Skeletal muscle satellite cell (primary cell): Measurements from ENCODE around the gene ANXA4.
"Not testable (repeated sequence)": the region's sequence is repeated elsewhere in the genome, so short reads cannot be mapped to it uniquely, and the experiment has no call there.

Source experiments
- H3K27me3 ChIP-seq: 2 replicates; pipeline ENCODE4 v1.7.0; 2013; ENCODE audit warnings: low read length; ENCODE audit not compliant: control insufficient read depth, insufficient read depth
- H3K36me3 ChIP-seq: 2 replicates; pipeline ENCODE4 v1.7.0; 2013; ENCODE audit warnings: mild to moderate bottlenecking, control low read depth, low read length; ENCODE audit not compliant: insufficient read depth
- H3K4me1 ChIP-seq: 2 replicates; pipeline ENCODE4 v1.7.0; 2013; ENCODE audit warnings: low read length; ENCODE audit not compliant: control insufficient read depth, insufficient read depth
- H3K4me2 ChIP-seq: 2 replicates; pipeline ENCODE4 v1.7.0; 2013; ENCODE audit warnings: mild to moderate bottlenecking, low read length
- H3K4me3 ChIP-seq: 2 replicates; pipeline ENCODE4 v1.7.0; 2013; ENCODE audit warnings: low read length
- H3K9ac ChIP-seq: 2 replicates; pipeline ENCODE4 v1.7.0; 2013; ENCODE audit warnings: mild to moderate bottlenecking, low read depth, low read length, moderate library complexity
- H3K9me3 ChIP-seq: replicated peaks from 2 replicates; pipeline ENCODE4 v1.7.0; 2013; ENCODE audit warnings: mild to moderate bottlenecking, control low read depth, low read length

The ANXA4 gene

GRCh38 chr2:69801745-69802290 lies 59.9 kb downstream of the ANXA4 start:
- H3K4me2 ChIP-seq = no peak overlapping the region
- no peak overlapping the region for H3K9ac ChIP-seq
- H3K36me3 ChIP-seq = peaks cover 6% of the 10 kb centered on the region
- H3K4me1 ChIP-seq = peaks cover 8% of the 10 kb centered on the region
- H3K9me3 ChIP-seq = no peaks in the 10 kb centered on the region
- no peak overlapping the region for H3K4me3 ChIP-seq
- H3K27me3 ChIP-seq = no peaks in the 10 kb centered on the region

- not testable (repeated sequence) for H3K9ac ChIP-seq, H3K4me3 ChIP-seq, H3K9me3 ChIP-seq, H3K27me3 ChIP-seq, H3K4me1 ChIP-seq, H3K4me2 ChIP-seq
- H3K36me3 ChIP-seq = peaks cover 12% of the 10 kb centered on the region
These were observed 60.9 kb downstream of the ANXA4 start for GRCh38 chr2:69802781-69803367.

GRCh38 chr2:69804416-69804815 lies 62.5 kb downstream of the ANXA4 start:
- Histone ChIP-seq H3K36me3 (peaks cover 14% of the 10 kb centered on the region), H3K4me1 (no peaks in the 10 kb centered on the region), H3K9ac (no peak overlapping the region), H3K9me3 (no peaks in the 10 kb centered on the region), H3K27me3 (no peaks in the 10 kb centered on the region), H3K4me3 (no peak overlapping the region), H3K4me2 (no peak overlapping the region)

- H3K4me2 ChIP-seq = no peak overlapping the region
- no peak overlapping the region for H3K4me3 ChIP-seq
- H3K9ac ChIP-seq = no peak overlapping the region
- peaks cover 14% of the 10 kb centered on the region for H3K36me3 ChIP-seq
- no peaks in the 10 kb centered on the region for H3K9me3 ChIP-seq
- no peaks in the 10 kb centered on the region for H3K27me3 ChIP-seq
- no peaks in the 10 kb centered on the region for H3K4me1 ChIP-seq
These were observed 64.0 kb downstream of the ANXA4 start for GRCh38 chr2:69805887-69806286.

GRCh38 chr2:69807821-69808540 lies 66.0 kb downstream of the ANXA4 start:
- Histone ChIP-seq H3K27me3 (no peaks in the 10 kb centered on the region), H3K4me3 (no peak overlapping the region), H3K9ac (no peak overlapping the region), H3K4me1 (no peaks in the 10 kb centered on the region), H3K4me2 (no peak overlapping the region), H3K36me3 (peaks cover 27% of the 10 kb centered on the region), H3K9me3 (no peaks in the 10 kb centered on the region)

- Histone ChIP-seq H3K4me2 (no peak overlapping the region), H3K36me3 (peaks cover 27% of the 10 kb centered on the region), H3K27me3 (no peaks in the 10 kb centered on the region), H3K4me3 (no peak overlapping the region), H3K4me1 (no peaks in the 10 kb centered on the region), H3K9ac (no peak overlapping the region), H3K9me3 (no peaks in the 10 kb centered on the region)
These were observed 68.6 kb downstream of the ANXA4 start for GRCh38 chr2:69810550-69810949.

- Histone ChIP-seq H3K9me3 (no peaks in the 10 kb centered on the region), H3K36me3 (peaks cover 26% of the 10 kb centered on the region), H3K27me3 (no peaks in the 10 kb centered on the region), H3K4me3 (no peak overlapping the region), H3K9ac (no peak overlapping the region), H3K4me2 (no peak overlapping the region), H3K4me1 (no peaks in the 10 kb centered on the region)
These were observed 69.1 kb downstream of the ANXA4 start for GRCh38 chr2:69811018-69811417.

- peaks cover 21% of the 10 kb centered on the region for H3K36me3 ChIP-seq
- H3K27me3 ChIP-seq = no peaks in the 10 kb centered on the region
These were observed 69.7 kb downstream of the ANXA4 start for GRCh38 chr2:69811591-69811990.

GRCh38 chr2:69815717-69816116 lies 73.8 kb downstream of the ANXA4 start:
- H3K27me3 ChIP-seq = no peaks in the 10 kb centered on the region
- H3K4me2 ChIP-seq = no peak overlapping the region
- H3K36me3 ChIP-seq = peaks cover 23% of the 10 kb centered on the region
- no peaks in the 10 kb centered on the region for H3K9me3 ChIP-seq
- peaks cover 11% of the 10 kb centered on the region for H3K4me1 ChIP-seq
- no peak overlapping the region for H3K4me3 ChIP-seq
- H3K9ac ChIP-seq = no peak overlapping the region

More at GRCh38 chr2:69811591-69811990, 69.7 kb downstream of the ANXA4 start:
- Histone ChIP-seq H3K4me1 (no peaks in the 10 kb centered on the region), H3K4me3 (no peak overlapping the region), H3K9ac (no peak overlapping the region), H3K4me2 (no peak overlapping the region), H3K9me3 (no peaks in the 10 kb centered on the region)

GRCh38 chr2:69816923-69817542 lies 75.1 kb downstream of the ANXA4 start:
- Histone ChIP-seq H3K9me3 (no peaks in the 10 kb centered on the region), H3K4me3 (no peak overlapping the region), H3K27me3 (no peaks in the 10 kb centered on the region), H3K36me3 (peaks cover 30% of the 10 kb centered on the region), H3K4me2 (no peak overlapping the region), H3K9ac (peak overlapping the region; percentile 23), H3K4me1 (peaks cover 11% of the 10 kb centered on the region)

GRCh38 chr2:69817729-69818501 lies 76.0 kb downstream of the ANXA4 start:
- peaks cover 11% of the 10 kb centered on the region for H3K4me1 ChIP-seq
- H3K36me3 ChIP-seq = peaks cover 23% of the 10 kb centered on the region
- H3K4me2 ChIP-seq = peak overlapping the region; percentile 19
- H3K9ac ChIP-seq = peak overlapping the region; percentile 23
- no peaks in the 10 kb centered on the region for H3K9me3 ChIP-seq
- H3K27me3 ChIP-seq = no peaks in the 10 kb centered on the region
- no peak overlapping the region for H3K4me3 ChIP-seq
